Activated T-cell treated with anti-CD3 and anti-CD28 coated beads, Interleukin-2, amount 50 U/mL, for 4 hours (primary cell): Measurements from ENCODE around the gene SH3BP5. TPM values are rescaled to one million over a fixed set of nuclear protein-coding genes. Genes with fewer than 3 reads are reported as not detected.
"Not testable (repeated sequence)": the region's sequence is repeated elsewhere in the genome, so short reads cannot be mapped to it uniquely, and the experiment has no call there.

Source experiments
- ATAC-seq, 2 donors: fragments of 200-7000 bp; cut with Tn5 transposase; one replicate each; pipeline ENCODE4 v1.10.0; 2021
- DNase-seq: peaks from one replicate; pipeline ENCODE4 v3.0.0-alpha.2; 2020
- H3K27me3 Mint-ChIP-seq: one replicate; pipeline ENCODE4 v1.8.0; 2021; ENCODE audit warnings: low read depth, mixed read lengths
- H3K36me3 Mint-ChIP-seq: one replicate; pipeline ENCODE4 v1.8.0; 2022; ENCODE audit warnings: mixed read lengths; ENCODE audit not compliant: insufficient read depth
- H3K4me1 Mint-ChIP-seq: one replicate; pipeline ENCODE4 v1.8.0; 2021; ENCODE audit warnings: low read depth, mixed read lengths
- H3K4me3 Mint-ChIP-seq: one replicate; pipeline ENCODE4 v1.8.0; 2021; ENCODE audit warnings: mild to moderate bottlenecking, moderate library complexity, mixed read lengths
- H3K9me3 Mint-ChIP-seq: one replicate; pipeline ENCODE4 v1.8.0; 2021; ENCODE audit warnings: mixed read lengths
- total RNA-seq, 3 donors: library from RNA; stranded (reverse); gene quantifications; one replicate each; pipeline ENCODE4 v1.2.1, GENCODE V29; 2021

The SH3BP5 gene
- 10 to 100 TPM; 11.1 to 26.1 (median 12.9) TPM for total RNA-seq

GRCh38 chr3:15332405-15333098 lies at the start of gene SH3BP5:
TSS of gene SH3BP5 (minus strand) at chr3:15332586. CDS start at chr3:15332408, 178 bp downstream.
- Mint-ChIP-seq H3K9me3 (no peaks in the 10 kb centered on the region), H3K4me1 (peaks cover 57% of the 10 kb centered on the region), H3K27me3 (no peaks in the 10 kb centered on the region), H3K4me3 (peak within 1 kb of the TSS; percentile 93), H3K36me3 (peaks cover 13% of the 10 kb centered on the region)
- ATAC-seq (peak; percentile 90 to 92), DNase-seq (peak; percentile 60)

- no peak for ATAC-seq
- DNase-seq: no peak
- H3K4me3 Mint-ChIP-seq: no peak overlapping the region
- no peaks in the 10 kb centered on the region for H3K36me3 Mint-ChIP-seq
- no peaks in the 10 kb centered on the region for H3K9me3 Mint-ChIP-seq
- H3K27me3 Mint-ChIP-seq: no peaks in the 10 kb centered on the region
- H3K4me1 Mint-ChIP-seq: peaks cover 18% of the 10 kb centered on the region
Observed at GRCh38 chr3:15380980-15381890, 48.8 kb upstream of the SH3BP5 start.

GRCh38 chr3:15377961-15378791 lies 45.8 kb upstream of the SH3BP5 start:
- DNase-seq (peak; percentile 92), ATAC-seq (peak; percentile 95)
- Mint-ChIP-seq H3K9me3 (no peaks in the 10 kb centered on the region), H3K36me3 (no peaks in the 10 kb centered on the region), H3K4me3 (no peak overlapping the region), H3K4me1 (peaks cover 17% of the 10 kb centered on the region), H3K27me3 (no peaks in the 10 kb centered on the region)

GRCh38 chr3:15375461-15376000 lies 43.1 kb upstream of the SH3BP5 start:
- Mint-ChIP-seq H3K36me3 (no peaks in the 10 kb centered on the region), H3K4me1 (peaks cover 14% of the 10 kb centered on the region), H3K9me3 (no peaks in the 10 kb centered on the region), H3K4me3 (no peak overlapping the region), H3K27me3 (no peaks in the 10 kb centered on the region)
- DNase-seq (no peak), ATAC-seq (no peak)

DNA sequence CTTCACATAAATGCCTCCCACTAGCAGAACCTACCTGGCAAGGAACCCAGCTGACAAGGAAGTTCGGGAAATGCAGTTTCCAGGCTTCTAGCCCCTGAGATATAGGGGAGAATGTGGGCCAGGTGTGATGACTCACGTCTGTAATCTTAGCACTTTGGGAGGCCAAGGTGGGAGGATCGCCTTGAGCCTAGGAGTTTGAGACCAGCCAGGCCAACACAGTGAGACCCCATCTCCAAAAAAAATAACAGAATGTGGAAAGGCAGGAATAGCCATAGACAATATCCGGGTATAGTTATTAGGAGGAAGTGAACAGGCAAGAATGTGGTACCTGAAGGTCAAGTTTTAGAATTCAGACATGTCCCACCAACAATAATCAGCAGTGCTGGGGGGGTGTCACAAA lies 40.5 kb upstream of the SH3BP5 start:
- no peaks in the 10 kb centered on the region for H3K9me3 Mint-ChIP-seq
- H3K4me3 Mint-ChIP-seq: no peak overlapping the region
- ATAC-seq (no peak), DNase-seq (no peak)
- no peaks in the 10 kb centered on the region for H3K36me3 Mint-ChIP-seq
- H3K27me3 Mint-ChIP-seq: no peaks in the 10 kb centered on the region
- peaks cover 19% of the 10 kb centered on the region for H3K4me1 Mint-ChIP-seq

- no peak for DNase-seq
- no peaks in the 10 kb centered on the region for H3K27me3 Mint-ChIP-seq
- ATAC-seq: no peak
Observed at GRCh38 chr3:15368561-15369135, 36.3 kb upstream of the SH3BP5 start.

GRCh38 chr3:15367059-15367458 lies 34.7 kb upstream of the SH3BP5 start:
- no peaks in the 10 kb centered on the region for H3K36me3 Mint-ChIP-seq
- ATAC-seq: peak in 1 of 2 donors; percentile 36
- peaks cover 32% of the 10 kb centered on the region for H3K4me1 Mint-ChIP-seq
- no peaks in the 10 kb centered on the region for H3K9me3 Mint-ChIP-seq
- DNase-seq: no peak
- H3K4me3 Mint-ChIP-seq: no peak overlapping the region
- no peaks in the 10 kb centered on the region for H3K27me3 Mint-ChIP-seq

More at GRCh38 chr3:15368561-15369135, 36.3 kb upstream of the SH3BP5 start:
- peaks cover 24% of the 10 kb centered on the region for H3K4me1 Mint-ChIP-seq
- no peaks in the 10 kb centered on the region for H3K36me3 Mint-ChIP-seq
- H3K9me3 Mint-ChIP-seq: no peaks in the 10 kb centered on the region
- no peak overlapping the region for H3K4me3 Mint-ChIP-seq

- H3K27me3 Mint-ChIP-seq, ATAC-seq, H3K36me3 Mint-ChIP-seq, DNase-seq, H3K9me3 Mint-ChIP-seq, H3K4me3 Mint-ChIP-seq: not testable (repeated sequence)
- peaks cover 52% of the 10 kb centered on the region for H3K4me1 Mint-ChIP-seq
Observed at GRCh38 chr3:15364078-15364477, 31.7 kb upstream of the SH3BP5 start.

- DNase-seq: peak; percentile 25
- Mint-ChIP-seq H3K27me3 (no peaks in the 10 kb centered on the region), H3K4me1 (peaks cover 42% of the 10 kb centered on the region), H3K36me3 (no peaks in the 10 kb centered on the region), H3K9me3 (no peaks in the 10 kb centered on the region), H3K4me3 (peak overlapping the region; percentile 48)
- ATAC-seq: peak; percentile 85 to 86
Observed at GRCh38 chr3:15361494-15362214, 29.3 kb upstream of the SH3BP5 start.

DNA sequence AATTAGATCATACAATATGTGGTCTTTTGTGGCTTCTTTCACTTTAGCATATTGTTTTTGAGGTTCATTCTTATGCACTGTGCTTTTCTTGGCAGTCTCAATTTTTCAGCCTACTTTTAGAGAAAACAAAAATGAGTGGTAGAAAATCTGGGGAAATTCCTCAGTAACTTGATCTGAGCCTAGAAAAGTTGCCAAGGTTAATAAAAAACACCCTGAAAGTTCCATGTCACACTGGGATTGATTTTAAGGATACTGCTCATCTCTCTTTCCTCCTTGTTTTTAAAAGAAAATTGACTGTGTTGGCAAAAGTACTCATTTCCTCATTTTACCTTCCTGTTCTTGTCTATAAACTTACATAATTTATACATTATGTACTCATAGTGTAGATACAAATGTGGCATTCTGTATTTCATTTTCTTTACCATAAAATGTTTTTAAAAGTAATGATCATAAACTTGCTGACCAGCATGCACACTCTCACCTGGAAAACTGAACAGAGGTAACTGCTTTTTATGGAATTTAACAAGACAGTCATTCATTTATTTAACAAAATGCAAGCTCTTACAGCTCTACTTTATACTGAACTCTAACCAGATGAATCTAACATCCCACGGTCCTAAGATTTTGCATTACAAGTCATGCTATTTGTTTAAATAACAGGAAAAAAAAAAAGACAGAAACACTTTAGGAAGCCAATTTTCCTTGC lies 28.6 kb upstream of the SH3BP5 start:
- no peaks in the 10 kb centered on the region for H3K36me3 Mint-ChIP-seq
- DNase-seq (no peak), ATAC-seq (peak; percentile 32)
- peaks cover 49% of the 10 kb centered on the region for H3K4me1 Mint-ChIP-seq
- no peaks in the 10 kb centered on the region for H3K27me3 Mint-ChIP-seq
- no peaks in the 10 kb centered on the region for H3K9me3 Mint-ChIP-seq
- H3K4me3 Mint-ChIP-seq: peak overlapping the region; percentile 37

GRCh38 chr3:15359677-15360397 lies 27.5 kb upstream of the SH3BP5 start:
- H3K27me3 Mint-ChIP-seq: no peaks in the 10 kb centered on the region

GRCh38 chr3:15356651-15357061 lies 24.3 kb upstream of the SH3BP5 start:
- DNase-seq, H3K27me3 Mint-ChIP-seq, H3K36me3 Mint-ChIP-seq, H3K9me3 Mint-ChIP-seq: not testable (repeated sequence)
- H3K4me3 Mint-ChIP-seq: peak overlapping the region; percentile 32
- H3K4me1 Mint-ChIP-seq: peaks cover 45% of the 10 kb centered on the region
- ATAC-seq: peak; percentile 2 to 13

More at GRCh38 chr3:15359677-15360397, 27.5 kb upstream of the SH3BP5 start:
- Mint-ChIP-seq H3K4me3 (no peak overlapping the region), H3K4me1 (peaks cover 59% of the 10 kb centered on the region), H3K36me3 (no peaks in the 10 kb centered on the region), H3K9me3 (no peaks in the 10 kb centered on the region)
- DNase-seq (no peak), ATAC-seq (no peak)
